Measurements from ENCODE around the gene CYB5RL.
"Not testable (repeated sequence)": the region's sequence is repeated elsewhere in the genome, so short reads cannot be mapped to it uniquely, and the experiment has no call there.

The CYB5RL gene

GRCh38 chr1:54238353-54239034 is 38.7 kb upstream of the CYB5RL start:
- DNase-seq, result no peak
- Histone ChIP-seq H3K23ac (ENCODE audit: low read length in 2 of 2) (no peak overlapping the region), H3K9me3 (ENCODE audit: control insufficient read depth, low read length) (no peaks in the 10 kb centered on the region), H3K9ac (ENCODE audit: low read length) (no peak overlapping the region), H3K36me3 (ENCODE audit: control insufficient read depth in 1 of 2, insufficient read depth in 2 of 2, low read depth in 1 of 2, low read length in 2 of 2) (peaks cover 45 to 64% of the 10 kb centered on the region in 2 experiments), H2AFZ (ENCODE audit: low read depth, low read length) (no peak overlapping the region), H2BK15ac (ENCODE audit: low read depth, poor library complexity, severe bottlenecking) (no peak overlapping the region), H3K4ac (ENCODE audit: low read depth in 1 of 2, low read length in 2 of 2) (no peak overlapping the region), H3K27me3 (ENCODE audit: control insufficient read depth in 1 of 2, insufficient read depth in 1 of 2, low read length in 2 of 2) (no peaks in the 10 kb centered on the region), H2BK5ac (ENCODE audit: low read depth, low read length, poor library complexity, severe bottlenecking) (no peak overlapping the region), H2BK12ac (ENCODE audit: low read length in 2 of 2) (no peak overlapping the region), H2BK120ac (ENCODE audit: low read depth, low read length) (no peak overlapping the region), H3K14ac (ENCODE audit: low read length in 2 of 2) (no peak overlapping the region), H3K27ac (ENCODE audit: low read length, poor library complexity, severe bottlenecking) (no peak overlapping the region), H4K91ac (ENCODE audit: low read length) (no peak overlapping the region), H3K79me1 (replicated peaks; ENCODE audit: low read length, poor library complexity, severe bottlenecking) (peaks cover 1% of the 10 kb centered on the region), H3K4me3 (ENCODE audit: insufficient read depth in 1 of 2, low read depth in 1 of 2, low read length in 2 of 2) (no peak overlapping the region), H3K4me1 (ENCODE audit: control insufficient read depth, insufficient read depth, low read depth, low read length) (peaks cover 12% of the 10 kb centered on the region), H2AK5ac (ENCODE audit: low read length, severe bottlenecking) (no peak overlapping the region), H4K8ac (ENCODE audit: low read length) (no peak overlapping the region), H3K4me2 (ENCODE audit: low read length, poor library complexity, severe bottlenecking) (no peak overlapping the region), H3K18ac (ENCODE audit: low read depth in 1 of 2, low read length in 2 of 2) (no peak overlapping the region)
- 97% methylated on average over 11 of the region's 12 CpGs for WGBS

GRCh38 chr1:54237586-54237985 is 37.8 kb upstream of the CYB5RL start:
- H2AFZ ChIP-seq (ENCODE audit: low read depth, low read length), result no peak overlapping the region
- H3K4me1 ChIP-seq (ENCODE audit: control insufficient read depth, insufficient read depth, low read depth, low read length), result peaks cover 12% of the 10 kb centered on the region
- H3K4me2 ChIP-seq (ENCODE audit: low read length, poor library complexity, severe bottlenecking), result no peak overlapping the region
- no peak overlapping the region for H3K23ac ChIP-seq (ENCODE audit: low read length in 2 of 2)
- no peak for DNase-seq
- H3K14ac ChIP-seq (ENCODE audit: low read length in 2 of 2), result no peak overlapping the region
- no peak overlapping the region for H3K27ac ChIP-seq (ENCODE audit: low read length, poor library complexity, severe bottlenecking)
- no peaks in the 10 kb centered on the region for H3K27me3 ChIP-seq (ENCODE audit: control insufficient read depth in 1 of 2, insufficient read depth in 1 of 2, low read length in 2 of 2)
- H4K8ac ChIP-seq (ENCODE audit: low read length), result no peak overlapping the region
- no peak overlapping the region for H3K18ac ChIP-seq (ENCODE audit: low read depth in 1 of 2, low read length in 2 of 2)
- no peak overlapping the region for H2BK12ac ChIP-seq (ENCODE audit: low read length in 2 of 2)
- H3K9me3 ChIP-seq (ENCODE audit: control insufficient read depth, low read length), result no peaks in the 10 kb centered on the region
- no peak overlapping the region for H3K4me3 ChIP-seq (ENCODE audit: insufficient read depth in 1 of 2, low read depth in 1 of 2, low read length in 2 of 2)
- H2BK120ac ChIP-seq (ENCODE audit: low read depth, low read length), result no peak overlapping the region
- H2BK15ac ChIP-seq (ENCODE audit: low read depth, poor library complexity, severe bottlenecking), result no peak overlapping the region
- H3K4ac ChIP-seq (ENCODE audit: low read depth in 1 of 2, low read length in 2 of 2), result no peak overlapping the region
- no peak overlapping the region for H3K9ac ChIP-seq (ENCODE audit: low read length)
- no peak overlapping the region for H2AK5ac ChIP-seq (ENCODE audit: low read length, severe bottlenecking)
- peaks cover 40 to 57% of the 10 kb centered on the region in 2 experiments for H3K36me3 ChIP-seq (ENCODE audit: control insufficient read depth in 1 of 2, insufficient read depth in 2 of 2, low read depth in 1 of 2, low read length in 2 of 2)
- WGBS, result 98% methylated on average over 8 of the region's 10 CpGs
- no peak overlapping the region for H2BK5ac ChIP-seq (ENCODE audit: low read depth, low read length, poor library complexity, severe bottlenecking)
- peaks cover 1% of the 10 kb centered on the region for H3K79me1 ChIP-seq (replicated peaks; ENCODE audit: low read length, poor library complexity, severe bottlenecking)
- no peak overlapping the region for H4K91ac ChIP-seq (ENCODE audit: low read length)

GRCh38 chr1:54234284-54234683 is 34.5 kb upstream of the CYB5RL start:
- Histone ChIP-seq H2BK5ac (ENCODE audit: low read depth, low read length, poor library complexity, severe bottlenecking) (no peak overlapping the region), H3K23ac (ENCODE audit: low read length in 2 of 2) (no peak overlapping the region), H4K8ac (ENCODE audit: low read length) (no peak overlapping the region), H3K9me3 (ENCODE audit: control insufficient read depth, low read length) (no peaks in the 10 kb centered on the region), H2BK120ac (ENCODE audit: low read depth, low read length) (no peak overlapping the region), H3K4me1 (ENCODE audit: control insufficient read depth, insufficient read depth, low read depth, low read length) (peaks cover 8% of the 10 kb centered on the region), H4K91ac (ENCODE audit: low read length) (no peak overlapping the region), H2AK5ac (ENCODE audit: low read length, severe bottlenecking) (no peak overlapping the region), H2AFZ (ENCODE audit: low read depth, low read length) (no peak overlapping the region), H2BK12ac (ENCODE audit: low read length in 2 of 2) (no peak overlapping the region), H3K36me3 (ENCODE audit: control insufficient read depth in 1 of 2, insufficient read depth in 2 of 2, low read depth in 1 of 2, low read length in 2 of 2) (peaks cover 22 to 33% of the 10 kb centered on the region in 2 experiments), H3K9ac (ENCODE audit: low read length) (no peak overlapping the region), H3K27ac (ENCODE audit: low read length, poor library complexity, severe bottlenecking) (no peak overlapping the region), H3K14ac (ENCODE audit: low read length in 2 of 2) (no peak overlapping the region), H3K27me3 (ENCODE audit: control insufficient read depth in 1 of 2, insufficient read depth in 1 of 2, low read length in 2 of 2) (no peaks in the 10 kb centered on the region), H2BK15ac (ENCODE audit: low read depth, poor library complexity, severe bottlenecking) (no peak overlapping the region), H3K18ac (ENCODE audit: low read depth in 1 of 2, low read length in 2 of 2) (no peak overlapping the region), H3K79me1 (replicated peaks; ENCODE audit: low read length, poor library complexity, severe bottlenecking) (no peaks in the 10 kb centered on the region), H3K4ac (ENCODE audit: low read depth in 1 of 2, low read length in 2 of 2) (no peak overlapping the region), H3K4me2 (ENCODE audit: low read length, poor library complexity, severe bottlenecking) (no peak overlapping the region), H3K4me3 (ENCODE audit: insufficient read depth in 1 of 2, low read depth in 1 of 2, low read length in 2 of 2) (no peak overlapping the region)
- 88% methylated on average over 2 of the region's 2 CpGs for WGBS
- DNase-seq, result no peak

- not testable (repeated sequence) for H3K4ac ChIP-seq (ENCODE audit: low read depth in 1 of 2, low read length in 2 of 2); DNase-seq; H3K27me3 ChIP-seq (ENCODE audit: control insufficient read depth in 1 of 2, insufficient read depth in 1 of 2, low read length in 2 of 2); H2BK5ac ChIP-seq (ENCODE audit: low read depth, low read length, poor library complexity, severe bottlenecking); H2AK5ac ChIP-seq (ENCODE audit: low read length, severe bottlenecking); H3K18ac ChIP-seq (ENCODE audit: low read depth in 1 of 2, low read length in 2 of 2); H3K9me3 ChIP-seq (ENCODE audit: control insufficient read depth, low read length); H2BK15ac ChIP-seq (ENCODE audit: low read depth, poor library complexity, severe bottlenecking); H3K9ac ChIP-seq (ENCODE audit: low read length); H2BK120ac ChIP-seq (ENCODE audit: low read depth, low read length); H2AFZ ChIP-seq (ENCODE audit: low read depth, low read length); H4K91ac ChIP-seq (ENCODE audit: low read length); H3K79me1 ChIP-seq (replicated peaks; ENCODE audit: low read length, poor library complexity, severe bottlenecking); H4K8ac ChIP-seq (ENCODE audit: low read length); H3K14ac ChIP-seq (ENCODE audit: low read length in 2 of 2); H3K23ac ChIP-seq (ENCODE audit: low read length in 2 of 2); H3K27ac ChIP-seq (ENCODE audit: low read length, poor library complexity, severe bottlenecking); H3K4me2 ChIP-seq (ENCODE audit: low read length, poor library complexity, severe bottlenecking); H2BK12ac ChIP-seq (ENCODE audit: low read length in 2 of 2); H3K4me3 ChIP-seq (ENCODE audit: insufficient read depth in 1 of 2, low read depth in 1 of 2, low read length in 2 of 2)
- Histone ChIP-seq H3K36me3 (ENCODE audit: control insufficient read depth in 1 of 2, insufficient read depth in 2 of 2, low read depth in 1 of 2, low read length in 2 of 2) (peaks cover 23 to 24% of the 10 kb centered on the region in 2 experiments), H3K4me1 (ENCODE audit: control insufficient read depth, insufficient read depth, low read depth, low read length) (peaks cover 19% of the 10 kb centered on the region)
- 60% methylated on average over 1 of the region's 33 CpGs for WGBS
Measured at GRCh38 chr1:54233196-54233595, 33.4 kb upstream of the CYB5RL start.

Data from mesenchymal stem cell (in vitro differentiated cells and primary cell).